SU-DHL-6 (cell line): ENCODE measurements around the gene C1orf116.

ENCODE experiments used
- CTCF ChIP-seq: fragments of 200-600 bp; sonication (generic); IDR thresholded peaks from one replicate; pipeline ENCODE4 v1.5.1; 2017; ENCODE audit warnings: antibody characterized with exemption, mild to moderate bottlenecking, low read length, moderate library complexity; ENCODE audit not compliant: insufficient read depth, poor library complexity, severe bottlenecking
- EZH2phosphoT487 ChIP-seq: fragments of 200-600 bp; sonication (generic), shearing (Covaris generic); conservative IDR thresholded peaks from 2 replicates; pipeline ENCODE4 v1.6.1; 2018; ENCODE audit warnings: mild to moderate bottlenecking, antibody characterized with exemption, low read length, moderate library complexity, mixed read lengths

DNA sequence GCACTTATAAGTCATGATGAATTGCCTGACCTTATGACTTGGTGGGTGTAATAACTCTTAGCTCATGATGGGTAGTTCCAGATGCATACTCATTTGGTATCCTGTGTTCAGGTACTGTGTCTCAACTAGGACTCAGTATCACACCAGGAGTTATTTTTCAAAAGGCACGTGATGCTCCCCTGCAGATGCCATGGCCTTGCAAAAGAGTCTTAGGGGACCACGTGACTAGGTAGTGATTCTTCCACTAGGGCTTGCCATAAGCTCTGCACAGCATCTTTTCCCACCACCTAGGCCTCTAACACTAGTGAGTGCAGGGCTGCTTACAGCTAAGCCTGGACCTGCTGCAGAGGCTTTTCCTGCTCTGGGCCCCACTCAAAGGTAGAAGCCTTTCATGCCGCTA lies 58.4 kb downstream of the C1orf116 start:
- TF ChIP-seq CTCF, result no peak
- no peak for TF ChIP-seq EZH2phosphoT487
